HG03521 (cell line): ENCODE results near the gene SMOC2.

Experiments
- ATAC-seq: cut with Tn5 transposase; IDR thresholded peaks from one replicate; pipeline ENCODE4 v1.9.1; 2021; ENCODE audit warnings: mild to moderate bottlenecking, moderate library complexity; ENCODE audit not compliant: unreplicated experiment

The SMOC2 gene

DNA sequence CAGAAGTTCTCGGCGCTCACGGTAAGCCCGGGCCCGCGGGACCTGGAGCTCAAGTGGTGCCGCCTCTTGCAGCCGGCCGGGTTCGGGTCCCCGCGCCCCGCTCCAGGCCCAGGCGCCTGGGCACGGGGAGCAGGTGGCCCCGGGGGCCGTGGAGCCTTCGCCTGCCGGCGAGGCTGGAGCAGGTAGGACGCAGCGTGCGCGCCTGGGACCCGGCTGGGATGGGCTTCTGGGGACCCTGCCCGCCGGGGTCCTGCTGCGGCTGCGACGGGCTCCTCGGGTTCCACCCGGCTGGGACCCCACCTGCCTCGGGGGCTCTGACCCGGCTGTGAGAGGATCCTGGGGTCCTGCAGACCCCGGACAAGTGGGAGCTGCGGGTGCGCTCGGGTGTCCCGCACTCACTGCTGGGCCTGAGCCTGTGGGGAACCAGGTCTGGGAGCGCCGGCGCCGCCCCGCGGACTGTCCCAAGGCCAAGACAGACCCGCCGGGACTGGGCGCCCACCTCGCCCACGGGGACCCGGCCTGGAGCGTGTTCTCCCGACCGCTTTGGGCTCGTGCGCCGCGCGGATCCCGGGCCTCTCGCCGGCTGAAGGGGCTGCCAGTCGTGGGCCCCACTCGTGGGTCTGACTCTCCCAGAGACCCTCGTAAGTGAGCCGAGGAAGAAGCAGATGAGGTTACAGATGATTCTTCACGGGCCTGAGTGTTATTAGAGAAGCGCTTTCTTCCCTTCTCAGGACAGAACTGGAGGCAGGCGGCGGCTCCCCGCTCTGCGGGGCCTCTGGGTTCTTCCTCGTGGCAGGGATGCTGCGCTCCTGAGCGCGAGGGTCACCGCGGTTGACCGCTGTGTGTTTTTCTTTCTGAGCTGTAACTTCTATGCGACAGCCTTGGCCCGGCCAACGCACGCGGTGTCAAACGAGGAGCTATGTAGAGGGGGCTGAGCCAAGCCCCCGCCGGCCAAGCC lies 729 bp downstream of the SMOC2 start:
- ATAC-seq = no peak

DNA sequence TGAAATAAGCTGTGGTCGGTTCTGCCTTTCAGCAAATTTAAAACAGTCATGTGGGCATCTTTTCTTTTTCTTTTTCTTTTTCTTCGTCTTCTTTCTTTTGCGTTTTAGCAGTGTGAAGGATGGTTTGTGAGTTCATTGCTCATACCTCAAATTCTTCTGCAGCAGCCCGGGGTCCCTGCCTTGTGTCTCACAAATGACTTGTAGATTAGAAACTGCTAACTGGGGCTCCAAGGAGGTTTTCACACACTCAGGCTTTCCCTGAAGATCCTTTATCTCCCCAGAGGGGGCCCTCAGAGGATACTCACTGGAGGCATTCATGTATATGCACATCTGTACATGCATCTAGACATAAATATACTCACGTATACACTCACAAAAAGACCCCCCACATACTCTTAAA lies 1.7 kb downstream of the SMOC2 start:
- ATAC-seq = no peak

DNA sequence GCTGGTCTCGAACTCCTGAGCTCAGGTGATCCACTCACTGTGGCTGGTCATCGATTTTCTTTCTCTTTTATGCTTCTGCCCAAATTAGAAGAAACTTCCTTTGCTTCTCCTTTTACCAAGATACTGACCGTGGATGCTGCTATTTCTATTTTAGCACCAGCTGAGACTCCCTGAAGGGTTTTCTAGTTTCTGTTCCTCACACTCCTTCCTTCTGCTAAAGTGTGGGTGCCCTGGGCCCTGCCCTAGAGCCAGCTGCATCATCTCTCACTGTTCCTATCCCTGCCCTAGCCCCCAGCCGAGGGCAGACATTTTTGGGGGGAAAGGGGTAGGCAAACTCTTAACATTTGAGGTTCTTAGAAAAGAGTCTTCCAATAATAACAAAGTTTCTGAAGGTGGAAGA lies 6.3 kb downstream of the SMOC2 start:
- ATAC-seq = no peak

DNA sequence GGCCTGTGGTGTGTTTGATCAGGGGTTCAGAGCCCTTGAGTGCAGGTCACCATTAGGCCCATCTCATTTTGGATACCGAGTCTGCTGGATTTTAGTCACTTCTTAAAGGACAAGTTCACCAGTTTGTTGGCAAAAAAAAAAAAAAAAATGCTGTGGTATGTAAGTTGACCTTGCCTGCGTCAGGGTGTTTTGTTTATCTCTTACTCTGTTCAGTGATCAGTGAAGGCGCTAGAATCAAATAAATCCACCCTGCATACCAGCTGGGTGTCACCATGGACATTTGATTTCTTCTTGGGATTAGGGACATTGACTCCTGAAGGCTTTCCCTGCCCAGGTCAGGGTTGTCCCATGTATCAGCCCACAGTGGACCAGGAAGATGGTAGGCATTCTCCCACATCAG lies 6.7 kb downstream of the SMOC2 start:
- ATAC-seq = no peak

DNA sequence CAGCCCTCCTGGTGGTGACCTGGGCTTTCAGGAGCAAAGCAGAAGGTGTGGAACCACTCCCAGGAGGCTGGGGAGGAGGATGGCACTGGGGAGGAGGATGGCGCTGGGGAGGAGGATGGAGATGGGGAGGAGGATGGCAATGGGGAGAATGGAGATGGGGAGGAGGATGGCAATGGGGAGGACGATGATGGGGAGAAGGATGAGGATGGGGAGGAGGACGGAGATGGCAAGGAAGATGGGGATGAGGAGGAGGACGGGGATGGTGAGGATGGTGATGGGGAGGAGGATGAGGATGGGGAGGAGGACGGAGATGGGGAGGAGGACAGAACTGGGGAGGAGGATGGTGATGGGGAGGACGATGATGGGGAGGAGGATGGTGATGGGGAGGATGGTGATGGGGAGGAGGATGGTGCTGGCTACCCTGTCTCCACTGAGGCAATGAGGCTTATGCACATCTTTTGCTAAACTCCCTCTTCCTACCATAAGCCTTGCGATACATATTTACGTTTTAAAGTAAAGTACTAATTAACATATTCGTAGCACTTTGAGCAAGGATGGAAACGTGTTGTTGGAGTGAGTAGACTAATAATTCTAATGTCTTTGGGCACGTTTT lies 7.4 kb downstream of the SMOC2 start:
- no peak for ATAC-seq

DNA sequence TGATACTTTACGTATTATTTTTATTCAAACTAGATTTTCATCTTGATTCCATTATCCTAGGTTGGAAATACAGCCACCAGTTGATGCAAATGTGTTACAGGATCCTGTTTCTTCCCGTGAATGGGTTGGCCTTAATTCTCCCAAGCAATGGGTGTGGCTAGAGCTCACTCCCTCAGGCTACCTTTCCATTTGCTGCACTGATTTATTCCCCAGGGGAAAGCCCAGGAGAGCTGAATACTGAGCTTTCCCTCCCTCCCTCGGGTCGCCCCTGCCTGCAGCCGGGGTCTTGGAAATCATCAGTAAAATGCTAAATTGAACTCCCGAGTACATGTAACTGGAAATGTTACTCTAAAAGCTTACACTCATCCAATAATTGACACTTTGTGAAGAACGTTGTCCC lies 9.9 kb downstream of the SMOC2 start:
- ATAC-seq = no peak

DNA sequence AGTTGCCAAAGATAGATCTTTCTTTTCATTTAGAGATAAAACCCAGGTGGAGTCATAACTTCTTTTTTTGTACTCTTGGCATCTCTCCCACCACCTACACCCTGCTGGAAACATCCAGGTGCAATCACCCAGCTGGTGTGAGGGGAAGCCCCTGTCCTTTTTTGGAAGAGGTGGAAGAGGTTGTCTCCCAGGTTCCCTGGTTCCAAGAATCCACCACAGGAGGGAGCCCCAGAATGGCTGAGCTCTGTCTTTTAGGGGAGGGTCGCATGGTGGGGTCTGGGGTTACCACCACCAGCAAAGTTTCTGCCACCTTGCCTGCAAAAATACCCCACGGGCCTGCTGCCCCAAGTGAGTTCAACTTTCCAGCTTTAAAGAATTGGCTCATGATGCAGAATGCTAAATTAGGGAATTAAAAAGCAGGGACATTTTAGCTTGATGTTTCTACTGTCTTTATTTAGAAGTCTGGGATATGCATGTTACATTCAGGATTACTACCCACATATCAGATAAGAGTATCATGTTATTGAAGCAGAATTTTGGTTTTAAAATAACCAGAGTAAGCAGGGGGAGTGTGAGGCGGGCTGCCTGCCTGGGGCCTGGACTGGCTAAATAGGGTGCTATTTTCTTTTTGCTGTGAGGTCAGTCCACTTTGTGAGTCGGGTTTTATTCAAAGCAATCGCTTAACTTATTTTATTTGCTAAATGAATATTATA lies 11.0 kb downstream of the SMOC2 start:
- no peak for ATAC-seq

DNA sequence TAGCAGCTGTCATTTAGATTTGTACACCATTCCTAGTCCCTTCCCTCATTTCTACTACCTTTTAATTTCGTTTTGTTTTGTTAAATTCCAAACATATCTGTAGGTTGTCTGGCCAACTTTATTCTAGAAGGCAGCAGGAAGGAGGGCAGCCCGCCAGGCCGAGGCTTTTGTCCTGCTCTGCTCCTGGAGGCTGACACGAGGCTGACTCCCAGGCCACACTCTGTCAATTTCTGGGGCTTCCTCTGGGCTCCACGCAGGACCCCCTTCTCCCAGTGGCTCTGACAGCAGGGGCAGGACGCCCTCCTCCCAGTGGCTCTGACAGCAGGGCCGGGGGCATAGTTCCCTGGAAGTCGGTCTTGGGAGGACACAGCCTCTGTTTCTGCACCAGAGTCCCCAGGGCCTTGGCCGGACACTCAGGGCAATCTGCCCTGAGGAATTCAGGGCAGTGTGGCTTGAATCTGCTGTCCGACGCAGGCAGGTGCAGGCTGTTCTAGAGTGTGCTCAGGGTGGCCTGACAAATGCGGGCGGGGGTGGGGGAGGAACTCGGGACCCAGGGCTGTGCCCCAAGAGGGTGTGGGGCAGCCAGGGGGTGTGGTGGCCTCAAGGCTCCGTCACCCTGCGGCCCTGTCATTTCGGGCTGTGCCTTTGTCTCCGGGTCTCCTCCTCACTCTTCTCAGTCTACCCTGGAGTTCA lies 11.8 kb downstream of the SMOC2 start:
- ATAC-seq = no peak

DNA sequence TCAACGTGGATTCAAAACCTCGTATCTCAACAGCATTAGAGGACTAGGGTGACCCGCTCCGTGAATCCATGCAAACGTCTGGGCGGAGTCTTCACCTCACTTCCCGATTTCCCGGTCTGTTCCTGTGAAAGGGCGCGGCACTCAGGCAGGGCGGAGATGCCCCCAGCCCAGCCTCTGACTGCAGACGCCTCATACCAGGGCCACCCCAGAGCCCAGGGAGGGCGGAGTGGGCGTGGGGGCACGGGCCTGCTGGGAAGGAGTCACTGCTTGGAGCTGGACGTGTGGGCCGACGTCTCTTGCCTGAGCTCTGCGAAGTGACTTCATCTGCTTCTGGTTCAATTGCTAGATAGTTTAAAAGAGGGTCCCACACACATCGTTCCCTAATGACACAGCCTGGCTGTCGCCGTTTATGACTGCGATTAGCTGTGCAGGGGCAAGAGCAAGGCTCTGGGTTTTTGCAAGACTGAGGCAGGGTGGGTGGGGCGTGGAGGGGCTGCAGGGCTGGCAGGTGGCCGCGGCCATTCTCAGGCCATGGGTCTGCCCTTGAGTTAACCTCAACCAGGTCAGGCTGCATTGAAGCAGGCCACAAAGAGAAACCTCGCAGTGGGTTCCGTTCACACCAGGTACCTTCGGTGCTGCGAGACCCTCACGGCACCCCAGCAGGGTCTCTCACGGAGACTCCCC lies 15.0 kb downstream of the SMOC2 start:
- ATAC-seq = no peak

DNA sequence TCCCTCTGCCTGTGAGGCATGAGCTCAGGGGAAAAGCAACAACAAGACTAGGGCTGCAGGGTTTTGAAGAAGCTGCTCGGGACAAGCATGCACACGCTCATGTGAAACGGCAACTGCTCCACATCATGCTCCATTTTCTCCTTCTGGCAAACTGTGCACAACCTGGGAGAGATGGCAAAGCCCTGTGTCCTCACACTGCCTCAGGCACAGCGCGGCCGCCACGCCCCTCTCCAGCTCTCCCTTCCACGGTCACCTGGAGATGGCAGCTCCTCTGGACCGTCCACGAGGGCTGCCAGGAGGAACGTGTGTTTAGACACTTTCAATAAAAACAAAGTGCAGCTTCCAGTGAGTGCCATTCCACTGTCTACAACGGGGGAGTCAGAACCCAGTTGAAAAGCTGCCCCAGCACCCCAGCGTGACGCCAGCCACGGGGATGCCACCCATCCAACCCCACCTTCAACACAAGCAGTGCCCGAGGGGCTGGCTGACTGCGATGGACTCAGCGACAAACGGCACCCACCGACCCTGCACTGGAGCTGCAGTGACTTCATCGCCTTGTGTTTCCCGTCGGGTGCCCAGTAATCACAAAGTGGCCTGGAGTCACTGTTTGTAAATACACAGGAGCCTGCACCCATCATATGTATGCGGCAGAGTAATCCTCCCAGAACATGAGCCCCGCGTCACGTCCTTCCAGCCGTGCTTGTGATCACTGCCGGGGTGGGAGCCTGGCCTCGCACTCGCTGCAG lies 16.1 kb downstream of the SMOC2 start:
- no peak for ATAC-seq

DNA sequence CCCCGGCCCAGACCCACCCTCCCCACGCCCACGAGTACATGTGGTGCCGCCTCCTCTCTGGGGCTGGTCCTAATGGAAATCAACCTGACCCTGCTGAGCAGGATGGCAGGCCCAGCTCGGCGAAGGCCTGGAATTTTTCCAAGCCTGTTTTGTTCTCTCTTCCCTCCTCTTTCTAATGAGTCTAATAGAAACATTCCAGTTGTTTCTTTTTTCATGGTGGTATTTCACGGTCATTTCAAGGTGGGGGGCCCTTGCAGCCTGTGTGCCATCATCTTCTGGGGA lies 16.6 kb downstream of the SMOC2 start:
- ATAC-seq = no peak

DNA sequence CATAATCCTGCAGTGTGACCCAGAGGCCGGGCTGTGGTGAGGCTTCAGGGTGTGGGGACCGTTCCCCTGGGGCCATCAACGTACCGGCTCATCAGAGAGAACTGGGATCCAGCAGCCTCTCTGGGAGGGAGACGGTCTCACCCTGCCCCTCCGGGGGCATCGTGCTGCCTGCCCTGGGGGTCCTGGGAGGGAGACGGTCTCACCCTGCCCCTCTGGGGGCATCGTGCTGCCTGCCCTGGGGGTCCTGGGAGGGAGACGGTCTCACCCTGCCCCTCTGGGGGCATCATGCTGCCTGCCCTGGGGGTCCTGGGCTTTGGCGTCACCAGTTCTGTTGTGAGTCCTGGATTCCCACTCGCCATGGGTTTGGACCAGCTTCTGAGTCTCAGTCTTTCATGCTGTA lies 17.1 kb downstream of the SMOC2 start:
- ATAC-seq = no peak

DNA sequence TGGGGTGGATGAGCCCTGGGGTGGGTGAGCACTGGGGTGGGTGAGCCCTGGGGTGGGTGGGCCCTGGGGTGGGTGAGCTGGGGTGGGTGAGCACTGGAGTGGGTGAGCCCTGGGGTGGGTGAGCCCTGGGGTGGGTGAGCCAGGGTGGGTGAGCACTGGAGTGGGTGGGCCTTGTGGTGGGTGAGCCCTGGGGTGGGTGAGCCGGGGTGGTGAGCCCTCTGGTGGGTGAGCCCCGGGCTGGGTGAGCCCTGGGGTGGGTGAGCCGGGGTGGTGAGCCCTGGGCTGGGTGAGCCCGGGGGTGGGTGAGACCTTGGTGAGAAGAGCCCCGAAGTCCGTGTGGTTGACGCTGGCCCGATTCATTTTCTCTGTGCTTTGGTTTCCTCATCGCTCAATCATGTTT lies 18.6 kb downstream of the SMOC2 start:
- ATAC-seq = no peak

DNA sequence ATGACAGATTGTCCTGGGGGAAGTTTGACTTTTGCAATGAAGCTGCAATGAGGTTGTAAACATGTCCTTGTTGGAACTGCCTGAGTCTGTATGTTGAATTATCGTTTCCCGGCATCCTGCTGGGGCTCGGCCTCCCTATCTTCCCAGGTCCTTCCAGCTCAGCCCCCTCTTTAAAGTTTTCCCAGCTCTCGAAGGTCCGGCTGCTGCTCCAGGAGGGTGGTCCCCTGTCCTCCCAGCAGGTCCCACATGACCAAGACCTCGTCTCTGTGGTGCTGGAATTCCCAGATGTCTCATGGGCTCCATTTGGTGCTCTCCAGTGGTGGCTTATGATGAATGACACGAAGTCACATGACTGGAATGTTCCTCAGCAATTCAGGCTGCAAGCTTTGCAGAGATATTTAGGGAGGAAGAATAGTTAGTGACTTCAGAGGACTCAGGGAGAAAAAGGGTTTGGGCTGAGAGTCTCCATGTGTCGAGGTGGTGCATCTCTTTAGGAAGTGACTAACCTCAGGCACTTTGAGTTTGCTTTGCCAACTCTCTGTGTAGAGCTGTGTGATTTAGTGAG lies 21.4 kb downstream of the SMOC2 start:
- no peak for ATAC-seq

DNA sequence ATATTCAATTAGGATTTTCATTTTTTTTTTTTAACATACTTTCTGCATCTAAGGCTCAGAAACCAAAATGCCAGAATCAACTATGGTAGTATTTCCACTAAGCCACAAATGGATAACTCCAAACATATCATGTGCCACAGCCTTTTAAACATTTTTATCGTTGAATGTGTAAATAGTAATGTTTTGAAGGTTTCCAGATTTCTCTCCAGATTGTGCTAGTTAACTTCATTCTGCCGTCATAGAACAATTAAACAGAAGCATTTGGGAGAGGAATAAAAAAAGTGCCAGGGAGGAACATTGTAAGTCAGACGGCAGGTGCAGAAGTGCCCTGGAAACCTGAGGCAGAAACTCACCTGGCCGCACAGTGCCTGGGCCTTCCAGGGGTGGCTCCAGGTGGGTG lies 23.6 kb downstream of the SMOC2 start:
- ATAC-seq = no peak

DNA sequence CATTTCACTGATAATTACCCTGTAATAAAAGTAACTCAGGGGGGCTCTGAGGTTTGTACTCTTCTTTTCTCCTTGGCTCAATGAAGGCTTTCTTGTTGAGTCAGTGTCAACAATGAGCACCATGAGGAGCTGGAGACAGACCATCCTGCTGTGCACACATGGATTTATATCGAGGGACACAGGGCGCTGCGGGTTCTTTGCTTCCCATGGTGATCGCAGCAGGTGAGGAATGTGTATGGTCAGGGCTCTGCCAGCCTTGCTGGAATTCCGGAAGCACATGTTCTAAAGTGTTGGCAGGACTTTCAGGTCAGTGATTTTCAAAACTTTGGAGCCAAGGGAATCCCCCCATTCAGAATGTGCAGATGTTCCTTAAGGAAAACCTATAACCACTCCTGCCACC lies 27.1 kb downstream of the SMOC2 start:
- no peak for ATAC-seq

DNA sequence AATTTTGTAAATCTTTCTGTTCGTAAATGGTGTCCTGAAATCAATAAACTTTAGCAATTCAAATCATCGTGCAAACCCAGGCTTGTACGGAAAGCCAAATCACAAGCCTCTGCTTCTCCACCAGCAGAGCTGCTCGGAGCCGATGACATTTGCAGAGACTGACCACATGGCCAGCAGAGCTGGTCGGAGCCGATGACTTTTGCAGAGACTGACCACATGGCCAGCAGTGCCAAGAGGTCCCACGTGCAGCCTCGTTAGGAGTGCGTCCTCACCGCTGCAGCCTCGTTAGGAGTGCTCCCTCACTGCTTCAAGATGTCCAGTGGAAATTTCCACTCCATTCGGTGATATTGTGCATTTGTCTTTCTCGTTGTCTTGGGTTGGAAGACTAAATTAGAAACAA lies 28.5 kb downstream of the SMOC2 start:
- no peak for ATAC-seq

DNA sequence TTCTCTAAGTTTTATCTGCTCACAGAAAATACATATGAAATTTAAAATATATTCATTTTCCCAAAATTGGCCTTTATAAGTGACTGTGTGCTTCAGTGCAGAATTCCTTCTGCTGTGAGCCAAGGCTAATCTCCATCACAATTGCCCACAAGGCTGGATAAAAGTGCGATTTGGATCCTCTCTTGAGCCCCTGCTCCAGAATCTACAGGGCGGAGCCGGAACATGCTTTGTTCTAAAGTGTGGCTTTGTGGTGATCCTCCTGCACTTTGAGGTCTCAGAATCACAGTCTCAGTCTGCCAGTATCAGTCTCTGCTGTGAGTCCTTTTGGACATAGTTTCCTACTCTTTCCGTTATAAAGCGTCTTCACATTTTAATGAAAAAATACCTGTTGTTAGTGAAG lies 28.9 kb downstream of the SMOC2 start:
- ATAC-seq = no peak

DNA sequence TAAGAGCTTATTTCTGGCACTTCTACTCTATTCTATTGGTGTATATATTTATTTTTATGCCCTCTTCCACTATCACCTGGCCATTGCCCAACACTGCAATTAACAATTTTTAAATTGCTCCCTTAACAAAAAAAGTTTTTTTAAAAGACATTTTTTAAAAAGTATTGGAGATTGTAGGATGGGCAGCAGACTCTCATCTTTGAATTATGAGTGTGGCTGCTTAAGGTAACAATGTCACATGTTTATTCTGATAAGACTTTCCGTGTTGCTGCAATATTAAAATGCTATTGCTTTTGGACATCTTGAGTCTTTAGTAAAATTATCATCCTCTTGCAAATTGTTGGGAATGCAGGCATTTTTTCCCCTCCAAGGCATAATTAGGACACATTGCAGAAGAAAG lies 31.4 kb downstream of the SMOC2 start:
- ATAC-seq = no peak

DNA sequence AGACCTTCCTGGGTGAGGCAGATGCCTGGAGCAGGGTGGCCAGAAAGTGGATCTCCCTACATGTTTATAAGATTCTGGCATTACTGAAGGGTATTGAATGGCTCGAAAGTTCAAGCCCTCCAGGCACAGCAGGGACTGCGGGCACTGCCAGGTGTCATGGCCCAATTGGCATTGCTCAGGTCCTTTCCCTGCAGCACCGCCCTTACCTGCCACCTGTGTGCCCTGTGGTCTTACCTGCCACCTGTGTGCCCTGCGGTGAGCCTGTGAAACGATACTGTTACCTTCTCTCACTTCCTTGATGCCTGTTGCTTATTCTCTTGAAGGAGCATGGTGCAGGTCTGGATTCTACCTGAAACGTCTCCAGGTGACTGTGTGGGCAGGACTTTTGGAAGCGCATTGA lies 32.2 kb downstream of the SMOC2 start:
- no peak for ATAC-seq
